Ovary (tissue), 9 donors: ENCODE measurements around the gene ZNF678. TPM values are rescaled to one million over a fixed set of nuclear protein-coding genes. Genes with fewer than 3 reads are reported as not detected.
"Not testable (repeated sequence)": the region's sequence is repeated elsewhere in the genome, so short reads cannot be mapped to it uniquely, and the experiment has no call there.

Experiments
- DNase-seq, 5 donors: peaks; one replicate each; pipeline ENCODE4 v3.0.0-alpha.2; 2019 to 2020
- H3K27ac ChIP-seq, 2 donors: fragments of 200-600 bp; one replicate each; pipeline versions ENCODE4 v1.5.1 to v1.8.0; 2019 to 2022
- H3K27me3 ChIP-seq: fragments of 200-600 bp; one replicate; pipeline ENCODE4 v1.8.0; 2022
- H3K36me3 ChIP-seq: fragments of 200-600 bp; sonication (generic); one replicate; pipeline ENCODE4 v1.5.1; 2019
- H3K4me1 ChIP-seq: one replicate; pipeline ENCODE4 v1.8.1; 2013; ENCODE audit warnings: mild to moderate bottlenecking, moderate library complexity; ENCODE audit not compliant: insufficient read depth
- H3K4me3 ChIP-seq: fragments of 200-600 bp; sonication (generic); one replicate; pipeline ENCODE4 v1.5.1; 2017
- H3K9me3 ChIP-seq, 2 donors: fragments of 200-600 bp in 1 of 2; sonication (generic) in 1 of 2; one replicate each; pipeline versions ENCODE4 v1.5.1 to v1.8.1; 2013 to 2019; ENCODE audit warnings: mild to moderate bottlenecking in 1 of 2, moderate library complexity in 1 of 2
- CTCF ChIP-seq, 3 donors: fragments of 450-650 bp in 2 of 3; fragments of 200-600 bp in 1 of 3; IDR thresholded peaks; one replicate each; pipeline versions ENCODE4 v1.5.1 to v1.8.0; 2016 to 2022; ENCODE audit warnings: antibody characterized with exemption in 3 of 3, mild to moderate bottlenecking in 1 of 3
- EP300 ChIP-seq: sonication (generic); formaldehyde crosslinking; IDR thresholded peaks from one replicate; pipeline ENCODE4 v1.6.1; 2017; ENCODE audit warnings: antibody characterized with exemption
- POLR2A ChIP-seq: fragments of 450-650 bp; IDR thresholded peaks from one replicate; pipeline ENCODE4 v1.6.1; 2017; ENCODE audit warnings: antibody characterized with exemption, mild to moderate bottlenecking, moderate library complexity
- WGBS, 3 donors: extraction: QIAGEN DNeasy Blood & Tissue Kit in 1 of 3; methylation state at CpG; one replicate each; pipeline versions ENCODE4 v1.1.5 to v1.1.7; 2013 to 2017; 5-methylcytosine and 5-hydroxymethylcytosine counted together
- intact Hi-C, 4 donors: fragments of 100-400 bp; cut with DNase I; formaldehyde crosslinking; loops; one replicate each; pipeline versions ENCODE4 v1.11.0 to v1.15.1; 2022 to 2023
- polyA plus RNA-seq, 2 donors: library from polyadenylated mRNA; stranded (reverse); fragments of 200-250 nt in 1 of 2; fragments of 350-450 nt in 1 of 2; fragmentation: Illumina TruSeq in 1 of 2; extraction: RNeasy Lipid Tissue Mini Kit (QIAGEN cat#74804) in 1 of 2; gene quantifications; one replicate each; pipeline ENCODE4 v1.2.3, GENCODE V29; 2013 to 2014
- total RNA-seq, 7 donors: library from RNA; depleted of rRNA in 2 of 7; stranded (reverse); fragments of >200 nt in 2 of 7; fragmentation: NEBNext Ultra II Directional in 3 of 7; extraction: Animal tissue kit (Norgen Biotek cat#: 25700) in 3 of 7; gene quantifications; one replicate each; pipeline versions ENCODE4 v1.1.0 to v1.2.4, GENCODE V29; 2016 to 2023
- donor health status: DM: no; HTN: no; CAD: no; lungs with moderate emphysema.
- donor health status: DM: no; HTN: no; CAD: no.
- donor health status: Bipolar disorder and iron deficiency.
- donor health status: DM: yes; HTN: yes; CAD: no.
- donor health status: DM: no; HTN: no; CAD: no.
- donor health status: DM: yes; HTN: yes; CAD: no.

Gene ZNF678
- total and polyA plus RNA-seq, 9 donors: 2.5 to 12.0 (median 8.2) TPM

- no peak overlapping the region for H3K4me3 ChIP-seq
- no peaks in the 10 kb centered on the region for H3K4me1 ChIP-seq
- DNase-seq: no peak
- TF ChIP-seq CTCF (IDR thresholded peaks at IDR 0.05) (no peak), POLR2A (no peak), EP300 (no peak)
- H3K27me3 ChIP-seq: no peaks in the 10 kb centered on the region
- intact Hi-C loops: no loop called here
- H3K9me3 ChIP-seq: no peaks in the 10 kb centered on the region
- no peak overlapping the region for H3K27ac ChIP-seq
- no peaks in the 10 kb centered on the region for H3K36me3 ChIP-seq
Observed at GRCh38 chr1:227577500-227577899, 14.1 kb downstream of the ZNF678 start.

GRCh38 chr1:227583354-227583753, 20.0 kb downstream of the ZNF678 start:
- no peak for TF ChIP-seq CTCF (IDR thresholded peaks at IDR 0.05)
- no peak for TF ChIP-seq POLR2A
- Histone ChIP-seq H3K4me3 (no peak overlapping the region), H3K27me3 (no peaks in the 10 kb centered on the region), H3K27ac (no peak overlapping the region), H3K36me3 (no peaks in the 10 kb centered on the region), H3K9me3 (peaks cover 0 to 5% of the 10 kb centered on the region in 2 donors), H3K4me1 (no peaks in the 10 kb centered on the region)
- intact Hi-C loops: no loop called here
- no peak for DNase-seq
- WGBS, 3 donors: 91 to 95% (median 94%) methylated on average over 2 of the region's 2 CpGs

GRCh38 chr1:227586733-227587132, 23.4 kb downstream of the ZNF678 start:
- Histone ChIP-seq H3K27me3 (no peaks in the 10 kb centered on the region), H3K36me3 (no peaks in the 10 kb centered on the region), H3K4me3 (no peak overlapping the region), H3K9me3 (peaks cover 0 to 11% of the 10 kb centered on the region in 2 donors), H3K4me1 (no peaks in the 10 kb centered on the region), H3K27ac (no peak overlapping the region)
- TF ChIP-seq POLR2A: no peak
- TF ChIP-seq CTCF (IDR thresholded peaks at IDR 0.05): no peak
- TF ChIP-seq EP300: no peak
- no peak for DNase-seq
- intact Hi-C loops: no loop called here

- 93 to 98% (median 97%) methylated on average over 1 of the region's 1 CpG for WGBS, 3 donors
- TF ChIP-seq CTCF (IDR thresholded peaks at IDR 0.05) (no peak), POLR2A (no peak), EP300 (no peak)
Observed at GRCh38 chr1:227587968-227588367, 24.6 kb downstream of the ZNF678 start.

GRCh38 chr1:227588769-227589168, 25.4 kb downstream of the ZNF678 start:
- H3K4me1 ChIP-seq, H3K36me3 ChIP-seq, intact Hi-C loops, H3K27ac ChIP-seq, H3K27me3 ChIP-seq, H3K4me3 ChIP-seq, DNase-seq: not testable (repeated sequence)
- 87 to 95% (median 92%) methylated on average over 1 of the region's 1 CpG for WGBS, 3 donors
- peaks cover 0 to 11% of the 10 kb centered on the region in 2 donors for H3K9me3 ChIP-seq

More at GRCh38 chr1:227587968-227588367, 24.6 kb downstream of the ZNF678 start:
- H3K4me1 ChIP-seq: no peaks in the 10 kb centered on the region
- no peaks in the 10 kb centered on the region for H3K36me3 ChIP-seq
- H3K27me3 ChIP-seq: no peaks in the 10 kb centered on the region
- H3K27ac ChIP-seq: no peak overlapping the region
- DNase-seq: no peak
- intact Hi-C loops: no loop called here
- H3K4me3 ChIP-seq: no peak overlapping the region
- H3K9me3 ChIP-seq: peaks cover 0 to 11% of the 10 kb centered on the region in 2 donors

- H3K36me3 ChIP-seq, H3K27ac ChIP-seq, H3K27me3 ChIP-seq, H3K4me1 ChIP-seq, H3K4me3 ChIP-seq, DNase-seq, intact Hi-C loops: not testable (repeated sequence)
- 94 to 98% (median 96%) methylated on average over 4 of the region's 4 CpGs for WGBS, 3 donors
- H3K9me3 ChIP-seq: peaks cover 0 to 11% of the 10 kb centered on the region in 2 donors
Observed at GRCh38 chr1:227589777-227590176, 26.4 kb downstream of the ZNF678 start.

GRCh38 chr1:227596222-227596621, 32.9 kb downstream of the ZNF678 start:
- WGBS, 3 donors: 90 to 98% (median 95%) methylated on average over 6 of the region's 6 CpGs
- DNase-seq, H3K27ac ChIP-seq, intact Hi-C loops, H3K36me3 ChIP-seq, H3K4me1 ChIP-seq, H3K9me3 ChIP-seq, H3K4me3 ChIP-seq, H3K27me3 ChIP-seq: not testable (repeated sequence)
